Endodermal cell (in vitro differentiated cells): ENCODE results near the gene CDON. TPM values are rescaled to one million over a fixed set of nuclear protein-coding genes. Genes with fewer than 3 reads are reported as not detected.
"Not testable (repeated sequence)": the region's sequence is repeated elsewhere in the genome, so short reads cannot be mapped to it uniquely, and the experiment has no call there.

Source experiments
- DNase-seq: peaks from one replicate; pipeline ENCODE4 v3.0.0-alpha.2; 2017
- H3K27ac ChIP-seq: 2 replicates; pipeline ENCODE4 v1.5.1; 2013; ENCODE audit warnings: mild to moderate bottlenecking, low read depth, low read length, moderate library complexity
- H3K27me3 ChIP-seq: 2 replicates; pipeline ENCODE4 v1.6.1; 2013; ENCODE audit warnings: mild to moderate bottlenecking, low read length, moderate library complexity; ENCODE audit not compliant: insufficient read depth, control insufficient read depth, poor library complexity, severe bottlenecking
- H3K36me3 ChIP-seq: 2 replicates; pipeline ENCODE4 v1.7.0; 2013; ENCODE audit warnings: mild to moderate bottlenecking, low read length, moderate library complexity; ENCODE audit not compliant: control insufficient read depth, insufficient read depth
- H3K4me1 ChIP-seq: one replicate; pipeline ENCODE4 v1.7.0; 2013; ENCODE audit warnings: low read length; ENCODE audit not compliant: control insufficient read depth, insufficient read depth
- H3K4me3 ChIP-seq: 2 replicates; pipeline ENCODE4 v1.5.1; 2013; ENCODE audit warnings: mild to moderate bottlenecking, low read length, moderate library complexity
- H3K9ac ChIP-seq: 2 replicates; pipeline ENCODE4 v1.6.1; 2013; ENCODE audit warnings: mild to moderate bottlenecking, low read length, moderate library complexity; ENCODE audit not compliant: poor library complexity, severe bottlenecking; ENCODE audit errors: extremely low read depth
- H3K9me3 ChIP-seq: 2 replicates; pipeline ENCODE4 v1.6.1; 2013; ENCODE audit warnings: mild to moderate bottlenecking, low read length, moderate library complexity; ENCODE audit not compliant: control insufficient read depth
- H3K27ac Mint-ChIP-seq: 2 replicates; pipeline ENCODE4 v1.8.0; 2020; ENCODE audit warnings: mixed read lengths
- H3K27me3 Mint-ChIP-seq: 2 replicates; pipeline ENCODE4 v1.8.0; 2021; ENCODE audit warnings: mild to moderate bottlenecking, mixed read lengths; ENCODE audit not compliant: insufficient read depth
- H3K36me3 Mint-ChIP-seq: 2 replicates; pipeline ENCODE4 v1.8.0; 2020; ENCODE audit warnings: low read depth, mixed read lengths
- H3K4me1 Mint-ChIP-seq: 2 replicates; pipeline ENCODE4 v1.8.0; 2020; ENCODE audit warnings: mixed read lengths
- H3K4me3 Mint-ChIP-seq: 2 replicates; pipeline ENCODE4 v1.8.0; 2020; ENCODE audit warnings: mild to moderate bottlenecking, moderate library complexity, mixed read lengths
- H3K9me3 Mint-ChIP-seq: 2 replicates; pipeline ENCODE4 v1.8.0; 2020; ENCODE audit warnings: mild to moderate bottlenecking, mixed read lengths
- WGBS, 2 experiments: methylation state at CpG; one replicate each; pipeline versions ENCODE4 v1.1.5 to v1.1.7; 2013; ENCODE audit warnings: missing lambda C conversion rate in 2 of 2, mixed read lengths in 1 of 2; ENCODE audit not compliant: insufficient coverage in 1 of 2, insufficient read length in 1 of 2; 5-methylcytosine and 5-hydroxymethylcytosine counted together
- total RNA-seq, 2 donors: library from RNA; stranded (reverse); fragmentation: NEBNext Ultra II Directional in 1 of 2; extraction: Animal tissue kit (Norgen Biotek cat#: 25700) in 1 of 2; gene quantifications; 2 replicates in 1 of 2; 3 replicates in 1 of 2; pipeline ENCODE4 v1.2.1, GENCODE V29; 2021
- TF ChIP-seq, protein P1 (sequence below): fragments of 200-600 bp; sonication (generic); conservative IDR thresholded peaks from 2 replicates; pipeline ENCODE4 v1.5.0; 2021; ENCODE audit warnings: antibody characterized with exemption, mild to moderate bottlenecking

Gene CDON
- total RNA-seq, 2 donors from 2014 or later, result 19.2 to 24.5 TPM

DNA sequence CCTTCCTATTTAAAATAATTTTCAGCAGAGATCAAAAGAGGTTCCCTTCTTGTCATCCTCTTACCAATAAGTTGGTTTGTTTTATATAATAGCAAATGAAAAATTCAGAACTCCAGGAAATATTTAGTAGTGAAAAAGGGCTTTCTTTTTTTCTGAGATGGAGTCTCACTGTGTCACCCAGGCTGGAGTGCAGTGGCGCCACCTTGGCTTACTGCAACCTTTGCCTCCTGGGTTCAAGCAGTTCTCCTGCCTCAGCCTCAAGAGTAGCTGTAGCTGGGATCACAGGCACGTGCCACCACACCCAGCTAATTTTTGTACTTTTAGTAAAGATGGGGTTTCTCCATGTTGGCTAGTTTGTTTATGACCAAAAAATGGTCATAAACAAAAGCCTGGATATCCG lies 148.1 kb downstream of the CDON start:
- not testable (repeated sequence) for H3K36me3 ChIP-seq, H3K4me3 Mint-ChIP-seq, H3K9me3 Mint-ChIP-seq, H3K4me1 ChIP-seq, H3K27me3 Mint-ChIP-seq, H3K9me3 ChIP-seq, H3K4me3 ChIP-seq, DNase-seq, H3K9ac ChIP-seq, H3K27me3 ChIP-seq, H3K27ac ChIP-seq, H3K4me1 Mint-ChIP-seq, H3K27ac Mint-ChIP-seq, H3K36me3 Mint-ChIP-seq
- WGBS, 2 experiments, result 78 to 79% methylated on average over 3 of the region's 3 CpGs
- TF ChIP-seq, protein P1, sequence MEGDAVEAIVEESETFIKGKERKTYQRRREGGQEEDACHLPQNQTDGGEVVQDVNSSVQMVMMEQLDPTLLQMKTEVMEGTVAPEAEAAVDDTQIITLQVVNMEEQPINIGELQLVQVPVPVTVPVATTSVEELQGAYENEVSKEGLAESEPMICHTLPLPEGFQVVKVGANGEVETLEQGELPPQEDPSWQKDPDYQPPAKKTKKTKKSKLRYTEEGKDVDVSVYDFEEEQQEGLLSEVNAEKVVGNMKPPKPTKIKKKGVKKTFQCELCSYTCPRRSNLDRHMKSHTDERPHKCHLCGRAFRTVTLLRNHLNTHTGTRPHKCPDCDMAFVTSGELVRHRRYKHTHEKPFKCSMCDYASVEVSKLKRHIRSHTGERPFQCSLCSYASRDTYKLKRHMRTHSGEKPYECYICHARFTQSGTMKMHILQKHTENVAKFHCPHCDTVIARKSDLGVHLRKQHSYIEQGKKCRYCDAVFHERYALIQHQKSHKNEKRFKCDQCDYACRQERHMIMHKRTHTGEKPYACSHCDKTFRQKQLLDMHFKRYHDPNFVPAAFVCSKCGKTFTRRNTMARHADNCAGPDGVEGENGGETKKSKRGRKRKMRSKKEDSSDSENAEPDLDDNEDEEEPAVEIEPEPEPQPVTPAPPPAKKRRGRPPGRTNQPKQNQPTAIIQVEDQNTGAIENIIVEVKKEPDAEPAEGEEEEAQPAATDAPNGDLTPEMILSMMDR, result peak; percentile 70

GRCh38 chr11:125910226-125910849 lies 152.3 kb downstream of the CDON start:
- WGBS, 2 experiments, result 87 to 91% methylated on average over 4 to 8 of the region's 8 CpGs
- H3K27me3 Mint-ChIP-seq, result peaks cover 17% of the 10 kb centered on the region

More at GRCh38 chr11:125910226-125910849, 152.3 kb downstream of the CDON start:
- Histone ChIP-seq H3K4me3 (no peak overlapping the region), H3K9me3 (no peaks in the 10 kb centered on the region), H3K4me1 (no peaks in the 10 kb centered on the region), H3K27ac (no peak overlapping the region), H3K36me3 (no peaks in the 10 kb centered on the region), H3K27me3 (peaks cover 10% of the 10 kb centered on the region), H3K9ac (no peak overlapping the region)
- Mint-ChIP-seq H3K36me3 (no peaks in the 10 kb centered on the region), H3K27ac (no peak overlapping the region), H3K9me3 (no peaks in the 10 kb centered on the region), H3K4me3 (no peak overlapping the region), H3K4me1 (no peaks in the 10 kb centered on the region)
- DNase-seq, result no peak
- TF ChIP-seq, protein P1, result no peak

Other genes with a start within 250 kb of the CDON start
- not detected for gene PATE4, start 229.6 kb downstream of the CDON start, total RNA-seq
- gene HYLS1, start 175.2 kb downstream of the CDON start, total RNA-seq, result 1 to 10 TPM; 6.6 to 7.7 TPM
- 10 to 100 TPM; 12.6 to 13.7 TPM for gene PUS3, start 159.7 kb downstream of the CDON start, total RNA-seq
- 1 to 10 TPM; 3.3 to 8.4 TPM for gene DDX25, start 158.4 kb downstream of the CDON start, total RNA-seq
- not detected for gene VSIG10L2, start 116.8 kb downstream of the CDON start, total RNA-seq
- 10 to 100 TPM; 36.8 to 37.7 TPM for gene RPUSD4, start 148.8 kb upstream of the CDON start, total RNA-seq
- 10 to 100 TPM; 40.1 to 40.8 TPM for gene FAM118B, start 148.9 kb upstream of the CDON start, total RNA-seq
- 10 to 100 TPM; 68.4 to 79.2 TPM for gene SRPRA, start 206.0 kb upstream of the CDON start, total RNA-seq
- 10 to 100 TPM; 50.7 to 55.8 TPM for gene FOXRED1, start 206.3 kb upstream of the CDON start, total RNA-seq
- 10 to 100 TPM in 1 of 2 donors, 1 to 10 TPM in 1; 9.2 to 11.4 TPM for gene TIRAP, start 220.2 kb upstream of the CDON start, total RNA-seq
- gene DCPS, start 241.2 kb upstream of the CDON start, total RNA-seq, result 10 to 100 TPM; 19.0 to 22.6 TPM